ENCODE data around the gene BRINP3.

DNA sequence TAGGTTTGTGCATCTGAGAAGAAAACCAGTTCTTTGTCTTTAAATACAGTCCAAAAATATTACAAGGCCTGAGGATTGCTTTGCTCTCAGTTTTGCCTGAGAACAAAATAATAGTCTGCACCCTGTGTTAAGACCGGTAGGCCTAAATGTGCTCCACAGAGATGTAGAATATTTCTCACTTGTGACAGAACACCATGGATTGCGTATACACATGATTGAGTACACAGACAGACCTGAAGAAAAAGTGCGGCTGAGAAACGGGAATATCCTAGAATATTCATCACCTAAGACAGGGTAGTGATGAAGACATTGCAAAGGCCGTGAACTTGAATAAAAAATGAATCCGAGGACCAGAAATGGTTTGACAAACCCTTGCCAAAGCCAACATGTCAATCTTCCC is 155.4 kb downstream of the BRINP3 start:
- TF ChIP-seq, protein P1, sequence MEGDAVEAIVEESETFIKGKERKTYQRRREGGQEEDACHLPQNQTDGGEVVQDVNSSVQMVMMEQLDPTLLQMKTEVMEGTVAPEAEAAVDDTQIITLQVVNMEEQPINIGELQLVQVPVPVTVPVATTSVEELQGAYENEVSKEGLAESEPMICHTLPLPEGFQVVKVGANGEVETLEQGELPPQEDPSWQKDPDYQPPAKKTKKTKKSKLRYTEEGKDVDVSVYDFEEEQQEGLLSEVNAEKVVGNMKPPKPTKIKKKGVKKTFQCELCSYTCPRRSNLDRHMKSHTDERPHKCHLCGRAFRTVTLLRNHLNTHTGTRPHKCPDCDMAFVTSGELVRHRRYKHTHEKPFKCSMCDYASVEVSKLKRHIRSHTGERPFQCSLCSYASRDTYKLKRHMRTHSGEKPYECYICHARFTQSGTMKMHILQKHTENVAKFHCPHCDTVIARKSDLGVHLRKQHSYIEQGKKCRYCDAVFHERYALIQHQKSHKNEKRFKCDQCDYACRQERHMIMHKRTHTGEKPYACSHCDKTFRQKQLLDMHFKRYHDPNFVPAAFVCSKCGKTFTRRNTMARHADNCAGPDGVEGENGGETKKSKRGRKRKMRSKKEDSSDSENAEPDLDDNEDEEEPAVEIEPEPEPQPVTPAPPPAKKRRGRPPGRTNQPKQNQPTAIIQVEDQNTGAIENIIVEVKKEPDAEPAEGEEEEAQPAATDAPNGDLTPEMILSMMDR (conservative IDR thresholded peaks at IDR 0.05; ENCODE audit: low read depth, low read length) = no peak
- no peak for TF ChIP-seq EZH2phosphoT487 (IDR thresholded peaks at IDR 0.05; ENCODE audit: borderline replicate concordance, low read length)
- no peak for TF ChIP-seq EZH2 (IDR thresholded peaks at IDR 0.05; ENCODE audit: low read length, unreplicated experiment)

Data from PC-3 (cell line).